GM12878 (cell line): ENCODE data around the gene FHL3. TPM values are rescaled to one million over a fixed set of nuclear protein-coding genes. Genes with fewer than 3 reads are reported as not detected.

ENCODE experiments used
- ATAC-seq: fragments of 200-7000 bp; cut with Tn5 transposase; 3 replicates; pipeline ENCODE4 v1.9.1; 2020; ENCODE audit warnings: mild to moderate bottlenecking, moderate library complexity
- BruUV-seq: library from RNA; stranded (reverse); fragments of 400-500 nt; replicated peaks from 2 replicates; lab custom pipeline; 2021; lab: Mats Ljungman, UMichigan
- CTCF ChIA-PET: fragments of 300-600 bp; sonication (Branson Sonifier 250); formaldehyde crosslinking; extraction: SDS; loops from one replicate; lab custom pipeline; 2021; ENCODE audit warnings: inconsistent platforms; lab: Yijun Ruan, JAX
- POLR2A ChIA-PET: fragments of 350-600 bp; formaldehyde crosslinking; extraction: SDS; loops from one replicate; lab custom pipeline; 2021; ENCODE audit warnings: inconsistent platforms; lab: Charles Lee
- RAD21 ChIA-PET: fragments of 300-600 bp; sonication (Branson Sonifier 250); formaldehyde crosslinking; loops from one replicate; lab custom pipeline; 2023; ENCODE audit warnings: antibody characterized with exemption; ENCODE audit not compliant: unreplicated experiment; lab: Charles Lee
- SMC1A ChIA-PET: fragments of 300-600 bp; sonication (Branson Sonifier 250); formaldehyde crosslinking; loops from one replicate; lab custom pipeline; 2023; ENCODE audit not compliant: unreplicated experiment, uncharacterized antibody; lab: Charles Lee
- DNase-seq: peaks from one replicate; pipeline ENCODE4 v3.0.0-alpha.2; 2011; ENCODE audit warnings: low read depth, low spot score
- FAIRE-seq: peaks from 3 replicates; lab custom pipeline; 2011; peaks lifted over from hg19 to GRCh38; lab: Jason Lieb, UNC
- H2AFZ ChIP-seq: 2 replicates; pipeline ENCODE4 v1.6.0; 2011; ENCODE audit warnings: low read depth, low read length, control low read depth; ENCODE audit not compliant: control insufficient read depth
- H3K27ac ChIP-seq: 2 replicates; pipeline ENCODE4 v1.5.1; 2011; ENCODE audit warnings: control low read depth; ENCODE audit not compliant: control insufficient read depth, insufficient read depth
- H3K27me3 ChIP-seq, 2 experiments: replicated peaks in 1 of 2; 2 replicates each; pipeline versions ENCODE4 v1.6.0 to v1.6.1; 2011; ENCODE audit warnings: low read length in 1 of 2; ENCODE audit not compliant: control insufficient read depth in 2 of 2, insufficient read depth in 2 of 2
- H3K36me3 ChIP-seq, 2 experiments: 2 replicates each; pipeline ENCODE4 v1.5.1; 2011; ENCODE audit warnings: low read length in 1 of 2; ENCODE audit not compliant: control insufficient read depth in 2 of 2, insufficient read depth in 2 of 2
- H3K4me1 ChIP-seq: 2 replicates; pipeline ENCODE4 v1.6.1; 2011; ENCODE audit warnings: mild to moderate bottlenecking, low read length, moderate library complexity, mixed read lengths; ENCODE audit not compliant: control insufficient read depth, insufficient read depth
- H3K4me2 ChIP-seq: 2 replicates; pipeline ENCODE4 v1.6.0; 2011; ENCODE audit warnings: control low read depth; ENCODE audit not compliant: control insufficient read depth, insufficient read depth
- H3K4me3 ChIP-seq: fragments of 200-600 bp; sonication (generic); 2 replicates; pipeline ENCODE4 v1.5.1; 2016
- H3K79me2 ChIP-seq: 2 replicates; pipeline ENCODE4 v1.6.0; 2011; ENCODE audit warnings: low read length; ENCODE audit not compliant: control insufficient read depth, insufficient read depth
- H3K9ac ChIP-seq: 2 replicates; pipeline ENCODE4 v1.8.0; 2011; ENCODE audit warnings: low read length, control low read depth, mixed read lengths; ENCODE audit not compliant: control insufficient read depth, insufficient read depth
- H3K9me3 ChIP-seq: replicated peaks from 3 replicates; pipeline ENCODE4 v1.5.1; 2011; ENCODE audit warnings: mild to moderate bottlenecking, low read length; ENCODE audit not compliant: control insufficient read depth, insufficient read depth
- H4K20me1 ChIP-seq: 2 replicates; pipeline ENCODE4 v1.6.0; 2011; ENCODE audit not compliant: control insufficient read depth, insufficient read depth
- CHD2 ChIP-seq: IDR thresholded peaks from 2 replicates; pipeline ENCODE4 v1.6.1; 2011; ENCODE audit warnings: low read depth, low read length, improper control_type of control experiment, borderline replicate concordance
- CHD4 ChIP-seq: fragments of 200-600 bp; sonication (generic); IDR thresholded peaks from 2 replicates; pipeline ENCODE4 v1.6.1; 2016; ENCODE audit warnings: mild to moderate bottlenecking
- DPF2 ChIP-seq: fragments of 450-650 bp; IDR thresholded peaks from 2 replicates; pipeline ENCODE4 v1.6.1; 2017; ENCODE audit warnings: mild to moderate bottlenecking
- EED ChIP-seq: sonication (generic); IDR thresholded peaks from 2 replicates; pipeline ENCODE4 v1.6.1; 2016; ENCODE audit warnings: antibody characterized with exemption, low read depth
- FOS ChIP-seq: IDR thresholded peaks from 3 replicates; pipeline ENCODE4 v1.6.1; 2011; ENCODE audit warnings: borderline replicate concordance; ENCODE audit not compliant: insufficient read length; ENCODE audit errors: extremely low read depth
- HDAC2 ChIP-seq: fragments of 200-600 bp; sonication (generic); IDR thresholded peaks from 2 replicates; pipeline ENCODE4 v1.6.1; 2017
- HDAC6 ChIP-seq: fragments of 200-600 bp; sonication (generic); IDR thresholded peaks from one replicate; pipeline ENCODE4 v1.8.0; 2017; ENCODE audit warnings: antibody characterized with exemption; ENCODE audit not compliant: unreplicated experiment
- IKZF1 ChIP-seq: fragments of 450-650 bp; conservative IDR thresholded peaks from 2 replicates; pipeline ENCODE4 v1.6.1; 2017; ENCODE audit warnings: antibody characterized with exemption, mild to moderate bottlenecking
- JUND ChIP-seq: IDR thresholded peaks from 2 replicates; pipeline ENCODE4 v1.6.1; 2012; ENCODE audit warnings: low read depth, mild to moderate bottlenecking, low read length, improper control_type of control experiment, moderate library complexity
- MTA2 ChIP-seq: fragments of 450-650 bp; IDR thresholded peaks from 2 replicates; pipeline ENCODE4 v1.6.1; 2016; ENCODE audit warnings: low read depth, mild to moderate bottlenecking, moderate library complexity
- MYB ChIP-seq: fragments of 150-350 bp; IDR thresholded peaks from 2 replicates; pipeline ENCODE4 v1.6.1; 2014; ENCODE audit warnings: mild to moderate bottlenecking, low read depth, low read length, borderline replicate concordance
- NKRF ChIP-seq: fragments of 450-650 bp; conservative IDR thresholded peaks from 2 replicates; pipeline ENCODE4 v1.6.1; 2017; ENCODE audit warnings: mild to moderate bottlenecking, moderate library complexity
- RFX5 ChIP-seq: IDR thresholded peaks from 2 replicates; pipeline ENCODE4 v1.6.1; 2011; ENCODE audit warnings: low read depth, low read length, improper control_type of control experiment
- USF1 ChIP-seq: IDR thresholded peaks from 2 replicates; pipeline ENCODE4 v1.6.1; 2011; ENCODE audit warnings: borderline replicate concordance, low read depth, mild to moderate bottlenecking, moderate library complexity, mixed read lengths, low read length; ENCODE audit not compliant: insufficient read depth; ENCODE audit errors: extremely low read length
- WGBS: methylation state at CpG from one replicate; pipeline ENCODE4 v1.1.6; 2016; ENCODE audit warnings: low lambda C conversion rate; ENCODE audit not compliant: insufficient replicate concordance, insufficient coverage; ENCODE audit errors: missing lambda C conversion rate; 5-methylcytosine and 5-hydroxymethylcytosine counted together
- in situ Hi-C: fragments of 300-500 bp; cut with MboI; formaldehyde crosslinking; loops from 9 replicates; pipeline ENCODE4 v1.14.3; 2018; ENCODE audit warnings: mixed read lengths
- intact Hi-C: fragments of 100-400 bp; cut with micrococcal nuclease; formaldehyde crosslinking; loops from one replicate; pipeline ENCODE4 v1.14.2; 2022; ENCODE audit not compliant: unreplicated experiment
- polyA plus RNA-seq, 11 experiments: library from polyadenylated mRNA; depleted of rRNA in 4 of 11; unstranded in 6 of 11; stranded (reverse) in 5 of 11; fragments of >200 nt; fragmentation: Nextera tagmentation in 4 of 11; fragmentation: Illumina TruSeq in 1 of 11; extraction: Ambion mirVana in 4 of 11; extraction: Trizol in 1 of 11; gene quantifications; 1 replicate in 1 of 11; 2 replicates in 10 of 11; pipeline versions ENCODE4 v1.2.1 to v1.2.3, GENCODE V29; 2011 to 2016; ENCODE audit warnings: inconsistent platforms in 2 of 11, missing spikeins in 2 of 11, low read depth in 1 of 11
- total RNA-seq, 4 experiments: library from RNA; depleted of rRNA in 3 of 4; stranded (reverse); fragments of >200 nt in 3 of 4; fragmentation: Illumina TruSeq in 1 of 4; extraction: Trizol in 1 of 4; gene quantifications; 2 replicates each; pipeline versions ENCODE4 v1.2.1 to v1.2.3, GENCODE V29; 2013 to 2021
- TF ChIP-seq, protein P1 (sequence below): fragments of 150-350 bp; IDR thresholded peaks from 2 replicates; pipeline ENCODE4 v1.6.1; 2016; ENCODE audit warnings: low read depth, low read length

The FHL3 gene
- total and polyA plus RNA-seq, 10 of the 15 experiments (the other 5 are each of a cell fraction or from before 2014, with no cell fraction given) = 0.26 to 13.9 (median 7.9) TPM

GRCh38 chr1:38046884-38047602 lies 41.7 kb upstream of the FHL3 start:
- peak overlapping the region; percentile 94 for H3K4me2 ChIP-seq
- no peak overlapping the region for H3K9ac ChIP-seq
- H3K9me3 ChIP-seq = no peaks in the 10 kb centered on the region
- CTCF ChIA-PET = interaction anchor here (0.6 to 3.1 kb wide), 9 partner anchors 8 to 809 kb away, joined by 3 to 27 read pairs (median 3); no protein-coding TSS in a partner anchor
- DNase-seq (no peak), FAIRE-seq (no peak), ATAC-seq (peak; percentile 87)
- H3K79me2 ChIP-seq = no peaks in the 10 kb centered on the region
- SMC1A ChIA-PET = interaction anchor here (0.7 to 23.8 kb wide), 6 partner anchors 9 to 24 kb away, joined by 3 to 316 read pairs (median 4); no protein-coding TSS in a partner anchor
- intact Hi-C loops = no loop called here
- BruUV-seq = no TSS peak
- in situ Hi-C loops = loop anchor here (25.0 kb wide), 1 partner anchor 540 kb away; no protein-coding TSS in a partner anchor
- H4K20me1 ChIP-seq = no peaks in the 10 kb centered on the region; the same call in 1 of the 2 replicates
- no peaks in the 10 kb centered on the region for H3K36me3 ChIP-seq
- RAD21 ChIA-PET = interaction anchor here (0.6 to 3.4 kb wide), 12 partner anchors 13 to 772 kb away, joined by 3 to 28 read pairs (median 4); no protein-coding TSS in a partner anchor
- POLR2A ChIA-PET = interaction anchor here (0.6 to 1.6 kb wide), 9 partner anchors 10 to 428 kb away, joined by 3 to 5 read pairs (median 4); no protein-coding TSS in a partner anchor
- H3K4me3 ChIP-seq = peak overlapping the region; percentile 57; the same call in 1 of the 2 replicates
- H3K27me3 ChIP-seq = peaks cover 9 to 13% of the 10 kb centered on the region in 2 experiments
- peak overlapping the region; percentile 64 for H2AFZ ChIP-seq
- no peak overlapping the region for H3K27ac ChIP-seq
- H3K4me1 ChIP-seq = peaks cover 15% of the 10 kb centered on the region
- WGBS = 2% methylated on average over 43 of the region's 99 CpGs
- TF ChIP-seq HDAC6 (no peak), NKRF (peak; percentile 57), USF1 (no peak), RFX5 (no peak), JUND (no peak), DPF2 (0 out of 2 replicates have a peak, but pooled peaks have one; percentile 34), HDAC2 (no peak), CHD4 (no peak), FOS (no peak), CHD2 (0 out of 2 replicates have a peak, but pooled peaks have one; percentile 41), EED (no peak), MTA2 (no peak), MYB (no peak), IKZF1 (peak; percentile 60; the same call in 1 of the 2 replicates)
- TF ChIP-seq, protein P1, sequence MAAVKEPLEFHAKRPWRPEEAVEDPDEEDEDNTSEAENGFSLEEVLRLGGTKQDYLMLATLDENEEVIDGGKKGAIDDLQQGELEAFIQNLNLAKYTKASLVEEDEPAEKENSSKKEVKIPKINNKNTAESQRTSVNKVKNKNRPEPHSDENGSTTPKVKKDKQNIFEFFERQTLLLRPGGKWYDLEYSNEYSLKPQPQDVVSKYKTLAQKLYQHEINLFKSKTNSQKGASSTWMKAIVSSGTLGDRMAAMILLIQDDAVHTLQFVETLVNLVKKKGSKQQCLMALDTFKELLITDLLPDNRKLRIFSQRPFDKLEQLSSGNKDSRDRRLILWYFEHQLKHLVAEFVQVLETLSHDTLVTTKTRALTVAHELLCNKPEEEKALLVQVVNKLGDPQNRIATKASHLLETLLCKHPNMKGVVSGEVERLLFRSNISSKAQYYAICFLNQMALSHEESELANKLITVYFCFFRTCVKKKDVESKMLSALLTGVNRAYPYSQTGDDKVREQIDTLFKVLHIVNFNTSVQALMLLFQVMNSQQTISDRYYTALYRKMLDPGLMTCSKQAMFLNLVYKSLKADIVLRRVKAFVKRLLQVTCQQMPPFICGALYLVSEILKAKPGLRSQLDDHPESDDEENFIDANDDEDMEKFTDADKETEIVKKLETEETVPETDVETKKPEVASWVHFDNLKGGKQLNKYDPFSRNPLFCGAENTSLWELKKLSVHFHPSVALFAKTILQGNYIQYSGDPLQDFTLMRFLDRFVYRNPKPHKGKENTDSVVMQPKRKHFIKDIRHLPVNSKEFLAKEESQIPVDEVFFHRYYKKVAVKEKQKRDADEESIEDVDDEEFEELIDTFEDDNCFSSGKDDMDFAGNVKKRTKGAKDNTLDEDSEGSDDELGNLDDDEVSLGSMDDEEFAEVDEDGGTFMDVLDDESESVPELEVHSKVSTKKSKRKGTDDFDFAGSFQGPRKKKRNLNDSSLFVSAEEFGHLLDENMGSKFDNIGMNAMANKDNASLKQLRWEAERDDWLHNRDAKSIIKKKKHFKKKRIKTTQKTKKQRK = no peak
